ENCODE data around the gene NXNL2.
A peak's percentile ranks its signal among the peaks of the same experiment; 100 is the strongest.

Gene NXNL2

GRCh38 chr9:88531920-88532698 is 2.9 kb upstream of the NXNL2 start:
- DNase-seq (ENCODE audit: low spot score) = no peak

DNA sequence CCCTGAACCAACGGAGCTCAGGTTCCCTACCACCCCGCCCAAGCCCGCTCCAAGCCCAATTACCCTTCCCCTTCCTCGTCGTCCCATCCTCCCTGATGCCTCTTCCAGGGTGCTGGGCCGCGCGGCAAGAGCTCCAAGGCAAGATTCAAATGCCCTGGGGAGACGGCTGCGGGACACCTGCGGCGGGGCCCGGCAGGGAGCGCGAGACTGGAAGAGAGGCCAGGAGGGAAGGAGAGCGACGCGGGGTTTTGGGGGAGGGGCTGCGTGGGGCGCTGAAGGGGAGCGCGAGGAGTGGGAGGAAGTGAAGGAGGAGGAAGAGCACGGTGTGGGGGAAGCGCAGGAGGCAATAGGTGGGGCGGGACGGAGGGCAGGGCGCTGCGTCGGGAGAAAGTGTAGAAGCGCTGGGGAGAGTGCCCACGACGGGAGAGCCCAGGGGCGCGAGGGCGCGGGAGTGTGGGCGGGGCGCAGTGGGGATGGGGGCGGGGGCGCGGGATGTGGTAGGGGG is 975 bp upstream of the NXNL2 start:
- DNase-seq (ENCODE audit: low spot score) = no peak

- no peak for DNase-seq (ENCODE audit: low spot score)
Observed at GRCh38 chr9:88535226-88536022, 446 bp downstream of the NXNL2 start.

GRCh38 chr9:88536023-88536324 is 996 bp downstream of the NXNL2 start:
- peak; percentile 66 for DNase-seq (ENCODE audit: low spot score)

DNA sequence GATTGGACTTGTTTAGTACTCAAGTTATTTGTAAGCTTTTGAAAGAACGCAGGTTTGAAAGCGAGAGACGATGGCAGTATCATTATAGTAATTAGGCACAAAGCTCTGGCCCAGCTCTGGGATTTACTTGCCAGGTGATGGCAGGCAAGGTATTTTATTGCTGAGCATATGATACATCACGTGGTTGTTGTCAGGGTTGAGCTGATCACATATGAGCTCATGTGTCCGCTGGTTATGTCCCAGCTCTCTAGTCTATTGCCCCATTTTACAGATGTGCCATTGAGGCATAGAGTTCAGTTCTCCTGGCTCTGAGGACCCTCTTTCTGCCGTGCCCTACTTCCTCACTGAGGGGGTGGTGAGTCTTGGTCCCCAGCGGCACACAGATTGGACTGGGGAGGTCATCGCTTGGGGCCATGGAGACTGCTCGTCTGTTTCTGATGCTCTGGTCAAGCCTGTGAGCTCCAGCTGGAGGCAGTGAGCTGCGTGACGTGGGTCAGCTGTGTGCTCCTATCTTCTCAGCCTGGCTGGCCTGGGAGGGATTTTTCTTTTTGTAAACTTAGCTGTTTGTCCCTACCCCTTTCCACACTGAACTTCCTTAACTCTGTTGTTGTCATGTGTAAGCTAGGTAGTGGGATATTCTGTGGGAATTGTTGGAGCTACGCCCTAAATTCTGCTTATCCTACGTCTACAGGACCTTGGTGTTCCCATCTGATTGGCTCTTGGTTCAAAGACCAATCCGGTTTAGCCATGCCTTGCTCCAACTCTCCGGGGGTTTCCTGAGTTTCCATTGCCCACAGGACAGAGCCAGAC is 2.2 kb downstream of the NXNL2 start:
- DNase-seq (ENCODE audit: low spot score) = peak; percentile 33

DNA sequence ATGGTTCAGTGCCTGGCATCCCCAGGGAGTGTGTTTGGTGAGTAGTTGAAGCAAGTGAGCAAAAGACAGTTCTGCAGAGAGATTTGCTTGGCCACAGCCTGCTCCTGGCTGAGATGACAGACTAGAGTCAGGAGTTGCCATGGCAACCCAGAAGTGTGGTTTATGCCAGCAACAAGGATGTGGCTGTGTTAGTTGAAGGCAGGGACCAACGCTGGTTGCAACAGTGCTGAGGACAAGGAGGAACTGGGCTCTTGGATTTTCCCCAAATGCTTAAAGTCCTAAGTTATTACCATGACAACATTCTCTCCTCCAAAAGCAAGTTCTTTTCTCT is 2.7 kb downstream of the NXNL2 start:
- DNase-seq (ENCODE audit: low spot score) = peak; percentile 83

DNA sequence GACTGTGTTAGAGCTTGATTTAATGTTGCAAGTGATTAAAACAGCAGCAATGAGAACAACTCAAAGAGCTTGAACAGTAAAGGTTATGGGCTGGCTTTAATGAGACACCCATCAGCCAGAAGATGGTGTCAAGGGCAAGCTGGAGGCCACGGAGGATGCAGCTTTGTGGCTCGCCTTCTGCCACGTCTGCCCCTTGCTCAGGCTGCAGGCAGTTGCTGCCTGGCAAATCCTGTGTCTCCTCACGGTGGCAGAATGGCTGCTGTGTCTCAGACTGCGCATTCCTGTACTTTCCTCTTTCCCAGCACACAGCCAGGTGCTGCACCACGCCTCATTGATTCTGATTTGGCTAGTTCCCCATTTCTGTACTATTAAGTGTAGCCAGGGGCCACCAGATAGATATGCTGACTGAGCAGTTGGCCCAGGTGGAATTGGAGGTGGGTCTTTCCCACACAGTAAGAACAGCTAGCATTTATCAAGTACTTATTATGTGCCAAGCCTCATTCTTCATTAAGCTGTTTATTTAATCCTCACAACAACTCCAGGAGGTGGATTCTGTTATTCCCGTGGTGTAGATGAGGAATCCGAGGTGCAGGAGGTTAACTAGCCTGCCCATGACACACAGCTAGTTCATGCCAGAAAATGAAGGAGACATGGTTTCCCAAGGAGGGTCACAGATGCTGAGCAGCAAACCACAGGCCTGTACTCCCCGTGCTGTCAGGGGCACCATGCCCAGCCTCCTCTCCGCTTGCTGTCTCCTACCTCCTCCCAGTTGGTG is 3.5 kb downstream of the NXNL2 start:
- no peak for DNase-seq (ENCODE audit: low spot score)

DNA sequence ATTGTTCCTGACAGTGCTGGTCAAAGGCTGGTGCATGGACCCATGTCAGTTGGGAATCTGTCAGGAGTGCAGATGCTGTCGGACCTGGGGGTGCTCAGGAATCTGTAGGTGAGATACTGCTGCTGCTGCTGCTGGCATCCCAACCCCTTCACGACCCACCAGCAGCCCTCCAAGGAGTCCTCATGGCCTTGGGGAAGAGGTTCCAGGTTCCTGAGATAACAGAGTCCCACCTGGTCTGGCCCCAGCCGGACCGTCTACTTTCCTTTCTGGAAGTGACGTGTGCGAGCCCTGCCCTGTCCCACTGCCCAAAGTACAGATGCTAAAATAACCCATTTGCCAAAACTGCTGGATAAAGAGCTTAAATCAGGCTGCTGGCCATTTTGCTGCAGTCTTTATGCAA is 4.3 kb downstream of the NXNL2 start:
- no peak for DNase-seq (ENCODE audit: low spot score)

GRCh38 chr9:88540251-88540763 is 5.3 kb downstream of the NXNL2 start:
- no peak for DNase-seq (ENCODE audit: low spot score)

DNA sequence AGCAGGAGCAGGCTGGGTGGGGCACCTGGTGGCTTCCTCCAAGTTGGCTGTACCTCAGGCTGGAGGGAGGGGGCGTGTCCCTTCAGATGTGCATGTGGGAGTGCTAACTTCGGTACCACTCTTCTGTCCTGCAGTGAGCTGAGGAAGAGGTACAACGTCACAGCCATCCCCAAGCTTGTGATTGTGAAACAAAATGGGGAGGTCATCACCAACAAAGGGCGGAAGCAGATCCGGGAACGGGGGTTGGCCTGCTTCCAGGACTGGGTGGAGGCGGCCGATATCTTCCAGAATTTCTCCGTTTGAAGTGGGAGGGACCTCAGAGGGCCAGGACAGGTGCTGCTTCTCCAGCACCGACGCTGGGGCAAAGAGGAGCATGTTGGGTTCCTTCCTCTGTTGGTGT is 9.3 kb downstream of the NXNL2 start:
- no peak for DNase-seq (ENCODE audit: low spot score)

DNA sequence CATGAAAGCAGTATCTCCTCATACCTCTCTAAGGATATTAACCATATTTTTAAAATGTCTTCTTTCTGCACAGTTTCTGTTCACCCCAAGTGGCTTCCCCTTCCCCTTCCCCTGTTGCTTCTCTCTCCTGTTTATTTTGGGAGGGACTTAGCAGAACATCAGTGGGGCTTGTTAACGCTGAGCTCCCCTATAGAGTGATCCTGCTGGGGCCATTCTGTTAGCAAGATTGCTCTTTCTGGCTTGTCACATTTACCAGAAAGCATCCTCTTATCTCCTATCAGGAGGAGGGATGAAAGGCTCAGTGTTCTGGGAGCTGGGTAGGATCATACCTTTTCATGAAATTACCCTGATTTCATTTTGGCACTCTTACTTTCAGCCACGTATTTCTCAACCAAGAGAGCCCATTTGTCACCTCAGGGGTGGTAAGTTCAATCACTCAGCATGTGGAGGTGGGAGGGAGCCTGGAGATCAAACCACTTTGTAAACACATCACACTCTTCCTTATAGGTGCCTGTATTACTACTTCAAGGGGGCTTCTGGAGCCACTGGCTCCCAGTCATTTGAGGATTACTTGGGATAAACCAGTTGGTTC is 16.7 kb downstream of the NXNL2 start:
- no peak for DNase-seq (ENCODE audit: low spot score)

GRCh38 chr9:88553350-88553749 is 18.4 kb downstream of the NXNL2 start:
- no peak for DNase-seq (ENCODE audit: low spot score)

DNA sequence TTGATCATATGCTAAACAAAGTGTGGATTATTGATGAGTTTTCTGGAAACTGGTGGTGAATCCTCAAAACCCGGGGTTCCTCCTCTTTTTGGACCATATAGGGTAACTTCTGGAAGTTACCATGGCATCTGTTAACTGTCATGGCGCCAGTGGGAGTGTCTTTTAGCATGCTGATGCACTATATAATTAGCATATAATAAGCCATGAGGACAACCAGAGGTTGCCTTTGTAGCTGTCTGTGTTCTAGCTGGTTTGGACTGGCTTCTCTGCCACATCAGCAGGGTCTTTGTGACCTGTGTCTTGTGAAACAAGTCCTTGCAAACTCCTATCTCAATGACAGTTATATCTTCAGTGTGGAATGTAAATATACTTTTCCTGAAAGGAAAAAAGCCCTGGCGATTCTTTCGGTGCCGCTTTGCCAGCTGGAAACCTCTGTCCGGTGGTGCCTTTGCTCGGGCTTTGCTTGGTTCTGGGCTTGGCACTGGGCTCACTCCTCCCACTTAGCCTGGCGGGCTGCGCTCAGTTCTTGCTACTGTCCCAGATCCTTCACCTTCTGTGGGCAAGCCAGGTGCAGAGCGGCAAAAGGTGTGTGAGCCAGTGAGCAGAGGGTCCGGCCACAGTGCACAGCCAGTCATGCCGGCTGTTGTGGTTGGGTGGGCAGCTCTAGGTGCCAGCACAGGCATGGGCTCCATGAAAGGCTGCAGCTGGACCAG is 20.4 kb downstream of the NXNL2 start:
- no peak for DNase-seq (ENCODE audit: low spot score)

- peak; percentile 24 for DNase-seq (ENCODE audit: low spot score)
Observed at GRCh38 chr9:88559661-88560060, 24.7 kb downstream of the NXNL2 start.

GRCh38 chr9:88567870-88568269 is 32.9 kb downstream of the NXNL2 start:
- DNase-seq (ENCODE audit: low spot score) = no peak

GRCh38 chr9:88571419-88571818 is 36.4 kb downstream of the NXNL2 start:
- no peak for DNase-seq (ENCODE audit: low spot score)

DNA sequence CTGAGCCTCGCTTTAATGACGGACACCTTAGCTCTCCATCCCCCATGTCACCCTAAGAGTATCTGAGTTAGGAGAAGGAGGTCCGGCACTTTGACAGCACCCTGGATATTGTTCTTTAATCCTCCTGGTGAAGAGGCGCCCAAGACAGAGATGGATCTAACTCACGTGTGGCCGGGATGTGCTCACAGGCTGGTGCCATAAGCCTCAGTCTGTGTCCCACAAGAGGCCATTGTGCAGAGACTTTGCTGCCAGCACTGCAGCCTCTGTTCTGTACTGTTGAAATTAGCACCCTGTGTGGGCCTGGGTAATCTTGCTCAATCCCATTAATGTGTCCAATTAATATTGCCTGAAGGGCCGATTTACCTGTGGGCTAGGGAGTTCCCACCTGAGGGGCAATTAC is 37.7 kb downstream of the NXNL2 start:
- no peak for DNase-seq (ENCODE audit: low spot score)

DNA sequence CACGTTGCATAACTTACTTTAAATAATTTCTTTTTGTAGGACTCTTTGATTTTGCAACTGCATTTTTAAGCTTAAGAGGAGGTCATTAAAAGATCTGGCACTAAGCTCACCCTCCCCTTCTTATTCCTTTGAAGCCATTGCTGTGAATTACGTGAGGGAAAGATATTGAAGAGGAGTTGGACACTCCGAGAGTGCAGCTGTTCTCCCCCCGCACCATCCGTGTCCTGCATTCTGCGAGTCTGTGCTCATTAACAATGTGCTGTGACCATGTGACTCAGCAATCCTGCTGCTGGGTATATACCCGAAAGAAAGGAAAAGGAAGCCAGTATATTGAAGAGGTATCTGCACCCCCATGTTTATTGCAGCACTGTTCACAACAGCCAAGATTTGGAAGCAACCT is 40.0 kb downstream of the NXNL2 start:
- peak; percentile 63 for DNase-seq (ENCODE audit: low spot score)

- DNase-seq (ENCODE audit: low spot score) = no peak
Observed at GRCh38 chr9:88577256-88578120, 42.5 kb downstream of the NXNL2 start.
